ENCODE data around the gene FRRS1L. TPM values are rescaled to one million over a fixed set of nuclear protein-coding genes. Genes with fewer than 3 reads are reported as not detected.

FRRS1L gene
- total RNA-seq, 1 donor from 2014 or later: 6.7 TPM

DNA sequence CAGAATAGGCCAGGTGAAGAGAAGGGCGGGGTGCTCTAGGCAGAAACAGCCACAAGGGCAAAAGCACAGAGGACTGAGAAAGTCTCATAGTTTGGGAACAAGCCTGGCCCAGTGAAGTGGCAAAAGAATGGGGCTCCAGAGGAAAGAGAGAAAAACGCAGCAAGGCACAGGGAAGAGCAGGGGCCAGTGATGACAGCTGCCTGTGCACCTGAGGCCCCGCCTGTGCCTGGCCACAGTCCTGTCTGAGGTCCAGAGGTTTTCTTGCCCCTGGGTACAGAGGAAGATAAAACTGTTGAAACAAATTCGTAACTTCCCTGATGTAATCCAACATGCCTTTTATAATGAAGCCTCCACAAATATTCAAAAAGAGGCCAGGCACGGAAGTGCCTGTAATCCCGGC is 22.0 kb downstream of the FRRS1L start:
- Mint-ChIP-seq H3K9me3 (ENCODE audit: unreplicated experiment) (no peaks in the 10 kb centered on the region), H3K4me3 (ENCODE audit: unreplicated experiment) (no peak overlapping the region), H3K36me3 (ENCODE audit: unreplicated experiment) (no peaks in the 10 kb centered on the region), H3K27me3 (ENCODE audit: unreplicated experiment) (peaks cover 11% of the 10 kb centered on the region), H3K4me1 (ENCODE audit: unreplicated experiment) (peaks cover 3% of the 10 kb centered on the region), H3K27ac (ENCODE audit: unreplicated experiment) (no peak overlapping the region)
- TF ChIP-seq, protein P1, sequence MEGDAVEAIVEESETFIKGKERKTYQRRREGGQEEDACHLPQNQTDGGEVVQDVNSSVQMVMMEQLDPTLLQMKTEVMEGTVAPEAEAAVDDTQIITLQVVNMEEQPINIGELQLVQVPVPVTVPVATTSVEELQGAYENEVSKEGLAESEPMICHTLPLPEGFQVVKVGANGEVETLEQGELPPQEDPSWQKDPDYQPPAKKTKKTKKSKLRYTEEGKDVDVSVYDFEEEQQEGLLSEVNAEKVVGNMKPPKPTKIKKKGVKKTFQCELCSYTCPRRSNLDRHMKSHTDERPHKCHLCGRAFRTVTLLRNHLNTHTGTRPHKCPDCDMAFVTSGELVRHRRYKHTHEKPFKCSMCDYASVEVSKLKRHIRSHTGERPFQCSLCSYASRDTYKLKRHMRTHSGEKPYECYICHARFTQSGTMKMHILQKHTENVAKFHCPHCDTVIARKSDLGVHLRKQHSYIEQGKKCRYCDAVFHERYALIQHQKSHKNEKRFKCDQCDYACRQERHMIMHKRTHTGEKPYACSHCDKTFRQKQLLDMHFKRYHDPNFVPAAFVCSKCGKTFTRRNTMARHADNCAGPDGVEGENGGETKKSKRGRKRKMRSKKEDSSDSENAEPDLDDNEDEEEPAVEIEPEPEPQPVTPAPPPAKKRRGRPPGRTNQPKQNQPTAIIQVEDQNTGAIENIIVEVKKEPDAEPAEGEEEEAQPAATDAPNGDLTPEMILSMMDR (IDR thresholded peaks at IDR 0.05): no peak
- DNase-seq (ENCODE audit: extremely low spot score, unreplicated experiment): no peak

DNA sequence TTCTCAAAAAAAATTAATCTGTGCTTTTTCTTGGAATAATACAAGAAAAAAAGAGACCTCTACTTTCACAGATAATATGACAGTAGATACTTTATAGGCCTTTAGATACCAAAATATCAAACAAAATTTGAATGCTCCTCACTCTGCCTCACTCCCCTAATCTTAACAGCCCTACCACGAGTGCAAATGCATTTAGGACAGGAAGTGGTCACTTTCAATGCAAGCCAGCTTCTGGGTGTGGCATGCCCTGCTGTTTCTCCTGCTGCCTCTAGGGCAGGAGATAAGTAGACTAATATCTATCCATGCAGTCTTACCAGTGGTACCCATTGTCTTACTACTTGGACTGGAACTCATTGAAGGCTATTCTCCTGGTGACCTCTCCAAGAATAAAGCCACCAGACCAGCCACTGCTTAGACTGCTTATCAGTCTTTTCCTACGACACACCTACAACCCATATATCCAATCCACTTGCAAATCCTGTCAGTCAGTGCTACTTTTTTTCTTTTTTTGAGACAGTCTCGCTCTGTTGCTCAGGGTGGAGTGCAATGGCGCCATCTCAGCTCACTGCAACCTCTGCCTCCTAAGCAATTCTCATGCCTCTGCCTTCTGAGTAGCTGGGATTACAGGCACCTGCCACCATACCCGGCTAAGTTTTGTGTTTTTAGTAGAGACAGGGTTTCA is 23.0 kb downstream of the FRRS1L start:
- Mint-ChIP-seq H3K4me3 (ENCODE audit: unreplicated experiment) (no peak overlapping the region), H3K9me3 (ENCODE audit: unreplicated experiment) (no peaks in the 10 kb centered on the region), H3K27me3 (ENCODE audit: unreplicated experiment) (peaks cover 11% of the 10 kb centered on the region), H3K4me1 (ENCODE audit: unreplicated experiment) (peaks cover 3% of the 10 kb centered on the region), H3K27ac (ENCODE audit: unreplicated experiment) (no peak overlapping the region), H3K36me3 (ENCODE audit: unreplicated experiment) (no peaks in the 10 kb centered on the region)
- TF ChIP-seq, protein P1 (IDR thresholded peaks at IDR 0.05): peak; percentile 36
- no peak for DNase-seq (ENCODE audit: extremely low spot score, unreplicated experiment)

GRCh38 chr9:109141375-109141774 is 25.7 kb downstream of the FRRS1L start:
- Mint-ChIP-seq H3K27ac (ENCODE audit: unreplicated experiment) (no peak overlapping the region), H3K9me3 (ENCODE audit: unreplicated experiment) (no peaks in the 10 kb centered on the region), H3K27me3 (ENCODE audit: unreplicated experiment) (peaks cover 2% of the 10 kb centered on the region), H3K4me1 (ENCODE audit: unreplicated experiment) (peaks cover 3% of the 10 kb centered on the region), H3K4me3 (ENCODE audit: unreplicated experiment) (no peak overlapping the region), H3K36me3 (ENCODE audit: unreplicated experiment) (no peaks in the 10 kb centered on the region)
- TF ChIP-seq, protein P1 (IDR thresholded peaks at IDR 0.05): no peak
- no peak for DNase-seq (ENCODE audit: extremely low spot score, unreplicated experiment)

DNA sequence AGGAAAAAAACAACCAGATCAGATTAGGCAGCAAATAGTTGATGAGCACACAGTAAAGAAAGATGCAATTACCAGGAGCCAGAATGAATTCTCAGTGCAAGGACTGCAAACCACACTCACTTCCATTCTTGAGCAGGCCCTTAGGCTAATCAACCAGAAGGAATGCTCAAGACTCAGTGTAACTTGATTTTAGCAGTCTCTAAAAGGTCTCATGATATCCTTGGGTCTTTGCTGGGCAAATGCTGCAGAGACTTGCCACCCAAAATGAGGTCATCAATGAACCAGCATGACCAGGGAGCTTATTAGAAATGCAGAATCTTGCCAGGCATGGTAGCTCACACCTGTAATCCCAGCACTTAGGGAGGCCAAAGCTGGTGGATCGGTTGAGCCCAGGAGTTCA is 27.2 kb downstream of the FRRS1L start:
- TF ChIP-seq, protein P1 (IDR thresholded peaks at IDR 0.05): no peak
- no peak overlapping the region for H3K27ac Mint-ChIP-seq (ENCODE audit: unreplicated experiment)
- DNase-seq (ENCODE audit: extremely low spot score, unreplicated experiment): no peak
- peaks cover 2% of the 10 kb centered on the region for H3K27me3 Mint-ChIP-seq (ENCODE audit: unreplicated experiment)
- no peak overlapping the region for H3K4me3 Mint-ChIP-seq (ENCODE audit: unreplicated experiment)
- H3K9me3 Mint-ChIP-seq (ENCODE audit: unreplicated experiment): no peaks in the 10 kb centered on the region
- no peaks in the 10 kb centered on the region for H3K36me3 Mint-ChIP-seq (ENCODE audit: unreplicated experiment)
- H3K4me1 Mint-ChIP-seq (ENCODE audit: unreplicated experiment): peaks cover 3% of the 10 kb centered on the region

DNA sequence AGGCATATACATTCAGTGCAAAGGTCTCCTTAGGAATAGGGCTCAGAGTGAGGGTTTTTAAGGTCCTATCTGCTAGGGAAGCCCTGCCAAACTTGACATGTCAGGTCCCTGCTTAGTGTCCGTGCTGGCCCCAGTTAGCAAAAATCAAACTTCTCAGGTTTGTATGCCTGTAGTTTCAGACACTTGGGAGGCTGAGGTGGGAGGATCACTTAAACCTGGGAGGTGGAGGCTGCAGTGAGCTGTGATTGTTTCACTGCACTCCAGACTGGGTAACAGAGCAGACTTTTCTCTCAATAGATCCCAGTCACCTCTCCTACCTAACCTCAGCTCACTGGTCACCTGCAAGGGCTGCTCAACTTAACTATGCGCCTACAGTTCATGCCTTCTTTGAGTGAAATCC is 28.6 kb downstream of the FRRS1L start:
- no peaks in the 10 kb centered on the region for H3K9me3 Mint-ChIP-seq (ENCODE audit: unreplicated experiment)
- DNase-seq (ENCODE audit: extremely low spot score, unreplicated experiment): no peak
- no peaks in the 10 kb centered on the region for H3K36me3 Mint-ChIP-seq (ENCODE audit: unreplicated experiment)
- H3K27me3 Mint-ChIP-seq (ENCODE audit: unreplicated experiment): peaks cover 2% of the 10 kb centered on the region
- TF ChIP-seq, protein P1 (IDR thresholded peaks at IDR 0.05): no peak
- H3K27ac Mint-ChIP-seq (ENCODE audit: unreplicated experiment): no peak overlapping the region
- H3K4me3 Mint-ChIP-seq (ENCODE audit: unreplicated experiment): no peak overlapping the region
- no peaks in the 10 kb centered on the region for H3K4me1 Mint-ChIP-seq (ENCODE audit: unreplicated experiment)
